Measurements from ENCODE around the gene DNER.

- TF ChIP-seq CTCF (IDR thresholded peaks at IDR 0.05) (no peak), IRF3 (IDR thresholded peaks at IDR 0.05; ENCODE audit: low read depth, low read length) (no peak), EP300 (IDR thresholded peaks at IDR 0.05; ENCODE audit: borderline replicate concordance in 1 of 2, low read depth in 1 of 2, low read length in 1 of 2) (no peak), REST (IDR thresholded peaks at IDR 0.05; ENCODE audit: low read depth, low read length) (no peak), SMC3 (IDR thresholded peaks at IDR 0.05; ENCODE audit: low read depth, low read length) (no peak), USF2 (IDR thresholded peaks at IDR 0.05; ENCODE audit: borderline replicate concordance, low read depth, low read length) (no peak)
These were observed 25.0 kb downstream of the DNER start for GRCh38 chr2:229689307-229689839.
